Measurements from ENCODE around the gene TBCD. TPM values are rescaled to one million over a fixed set of nuclear protein-coding genes. Genes with fewer than 3 reads are reported as not detected.

TBCD gene
- total RNA-seq, 1 experiment from 2014 or later, result 13.6 TPM

- no peak for DNase-seq (ENCODE audit: low read depth, low spot score)
- in situ Hi-C loops (cut with HindIII; ENCODE audit: low pct_unique_long_range_greater_than_20kb, low sequenced_read_pairs), result no loop called here
Observed at GRCh38 chr17:82800885-82801284, 49.0 kb downstream of the TBCD start.

- in situ Hi-C loops (cut with HindIII; ENCODE audit: low pct_unique_long_range_greater_than_20kb, low sequenced_read_pairs), result no loop called here
- DNase-seq (ENCODE audit: low read depth, low spot score), result no peak
Observed at GRCh38 chr17:82801377-82801970, 49.6 kb downstream of the TBCD start.

GRCh38 chr17:82802075-82802780 is 50.4 kb downstream of the TBCD start:
- no peak for DNase-seq (ENCODE audit: low read depth, low spot score)
- in situ Hi-C loops (cut with HindIII; ENCODE audit: low pct_unique_long_range_greater_than_20kb, low sequenced_read_pairs), result no loop called here

GRCh38 chr17:82803185-82803584 is 51.3 kb downstream of the TBCD start:
- in situ Hi-C loops (cut with HindIII; ENCODE audit: low pct_unique_long_range_greater_than_20kb, low sequenced_read_pairs), result no loop called here
- DNase-seq (ENCODE audit: low read depth, low spot score), result no peak

- in situ Hi-C loops (cut with HindIII; ENCODE audit: low pct_unique_long_range_greater_than_20kb, low sequenced_read_pairs), result no loop called here
- no peak for DNase-seq (ENCODE audit: low read depth, low spot score)
Observed at GRCh38 chr17:82803606-82804005, 51.7 kb downstream of the TBCD start.

GRCh38 chr17:82804442-82805191 is 52.8 kb downstream of the TBCD start:
- DNase-seq (ENCODE audit: low read depth, low spot score), result no peak
- in situ Hi-C loops (cut with HindIII; ENCODE audit: low pct_unique_long_range_greater_than_20kb, low sequenced_read_pairs), result no loop called here

GRCh38 chr17:82805254-82805653 is 53.4 kb downstream of the TBCD start:
- in situ Hi-C loops (cut with HindIII; ENCODE audit: low pct_unique_long_range_greater_than_20kb, low sequenced_read_pairs), result no loop called here
- DNase-seq (ENCODE audit: low read depth, low spot score), result no peak

GRCh38 chr17:82805823-82806222 is 54.0 kb downstream of the TBCD start:
- DNase-seq (ENCODE audit: low read depth, low spot score), result no peak
- in situ Hi-C loops (cut with HindIII; ENCODE audit: low pct_unique_long_range_greater_than_20kb, low sequenced_read_pairs), result no loop called here

- DNase-seq (ENCODE audit: low read depth, low spot score), result no peak
- in situ Hi-C loops (cut with HindIII; ENCODE audit: low pct_unique_long_range_greater_than_20kb, low sequenced_read_pairs), result no loop called here
Observed at GRCh38 chr17:82806645-82807044, 54.8 kb downstream of the TBCD start.

GRCh38 chr17:82807101-82807500 is 55.2 kb downstream of the TBCD start:
- in situ Hi-C loops (cut with HindIII; ENCODE audit: low pct_unique_long_range_greater_than_20kb, low sequenced_read_pairs), result no loop called here
- DNase-seq (ENCODE audit: low read depth, low spot score), result no peak

- no peak for DNase-seq (ENCODE audit: low read depth, low spot score)
- in situ Hi-C loops (cut with HindIII; ENCODE audit: low pct_unique_long_range_greater_than_20kb, low sequenced_read_pairs), result no loop called here
Observed at GRCh38 chr17:82807562-82807961, 55.7 kb downstream of the TBCD start.

GRCh38 chr17:82808006-82808405 is 56.1 kb downstream of the TBCD start:
- DNase-seq (ENCODE audit: low read depth, low spot score), result no peak
- in situ Hi-C loops (cut with HindIII; ENCODE audit: low pct_unique_long_range_greater_than_20kb, low sequenced_read_pairs), result no loop called here

- in situ Hi-C loops (cut with HindIII; ENCODE audit: low pct_unique_long_range_greater_than_20kb, low sequenced_read_pairs), result no loop called here
- no peak for DNase-seq (ENCODE audit: low read depth, low spot score)
Observed at GRCh38 chr17:82808921-82809905, 57.3 kb downstream of the TBCD start.

GRCh38 chr17:82810644-82811430 is 59.0 kb downstream of the TBCD start:
- in situ Hi-C loops (cut with HindIII; ENCODE audit: low pct_unique_long_range_greater_than_20kb, low sequenced_read_pairs), result no loop called here
- DNase-seq (ENCODE audit: low read depth, low spot score), result no peak

GRCh38 chr17:82812058-82812457 is 60.2 kb downstream of the TBCD start:
- DNase-seq (ENCODE audit: low read depth, low spot score), result no peak
- in situ Hi-C loops (cut with HindIII; ENCODE audit: low pct_unique_long_range_greater_than_20kb, low sequenced_read_pairs), result no loop called here

- no peak for DNase-seq (ENCODE audit: low read depth, low spot score)
- in situ Hi-C loops (cut with HindIII; ENCODE audit: low pct_unique_long_range_greater_than_20kb, low sequenced_read_pairs), result no loop called here
Observed at GRCh38 chr17:82812601-82813000, 60.7 kb downstream of the TBCD start.
